HG02610 (cell line): Measurements from ENCODE around the gene NSMCE3.

Experiments
- ATAC-seq: cut with Tn5 transposase; IDR thresholded peaks from one replicate; pipeline ENCODE4 v1.9.1; 2021; ENCODE audit warnings: mild to moderate bottlenecking, moderate library complexity; ENCODE audit not compliant: unreplicated experiment

NSMCE3 gene

DNA sequence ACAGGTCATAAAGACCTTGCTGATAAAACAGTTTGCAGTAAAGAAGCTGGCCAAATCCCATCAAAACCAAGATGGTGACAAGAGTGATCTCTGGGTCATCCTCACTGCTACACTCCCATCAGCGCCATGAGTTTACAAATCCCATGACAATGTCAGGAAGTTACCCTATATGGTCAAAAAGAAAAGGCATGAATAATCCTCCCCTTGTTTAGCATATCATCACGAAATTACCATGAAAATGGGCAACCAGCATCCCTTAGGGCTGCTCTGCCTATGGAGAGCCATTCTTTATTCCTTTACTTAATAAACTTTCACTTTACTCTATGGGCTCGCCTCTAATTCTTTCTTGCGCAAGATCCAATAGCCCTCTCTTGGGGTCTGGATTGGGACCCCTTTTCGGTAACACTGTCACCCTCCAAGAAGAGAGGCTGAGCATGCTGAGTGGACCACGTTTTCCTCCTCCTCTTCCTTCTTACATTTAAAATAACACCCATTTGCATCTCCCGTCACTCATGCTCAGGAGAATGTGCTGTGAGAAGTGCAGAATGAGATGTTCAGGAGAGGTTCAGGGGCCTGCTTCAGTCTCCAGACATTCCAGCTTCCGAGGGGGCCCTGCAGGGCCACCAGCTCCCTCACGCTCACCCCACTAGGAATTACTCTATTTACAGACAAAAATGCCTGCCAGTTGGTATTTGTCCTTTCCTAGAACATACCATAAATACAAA is 47.3 kb downstream of the NSMCE3 start:
- ATAC-seq: no peak

DNA sequence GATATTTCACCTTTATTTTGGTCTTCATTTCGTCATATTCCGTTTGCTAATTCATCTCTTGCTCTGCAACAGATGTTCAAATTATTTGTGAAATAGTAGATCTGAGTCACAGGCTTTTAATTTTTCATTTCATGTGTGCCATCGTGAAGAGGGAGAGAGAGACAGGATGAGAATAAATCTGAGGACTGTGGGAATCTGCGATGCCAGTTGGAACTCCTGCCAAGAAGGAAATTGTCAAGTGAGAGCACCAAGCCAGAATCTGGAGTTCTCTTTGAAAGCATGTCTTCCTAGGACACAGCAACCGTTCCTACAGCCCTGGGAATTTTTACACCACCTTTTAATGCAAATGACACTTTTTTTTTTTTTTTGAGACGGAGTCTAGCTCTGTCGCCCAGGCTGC is 48.8 kb downstream of the NSMCE3 start:
- ATAC-seq: no peak

DNA sequence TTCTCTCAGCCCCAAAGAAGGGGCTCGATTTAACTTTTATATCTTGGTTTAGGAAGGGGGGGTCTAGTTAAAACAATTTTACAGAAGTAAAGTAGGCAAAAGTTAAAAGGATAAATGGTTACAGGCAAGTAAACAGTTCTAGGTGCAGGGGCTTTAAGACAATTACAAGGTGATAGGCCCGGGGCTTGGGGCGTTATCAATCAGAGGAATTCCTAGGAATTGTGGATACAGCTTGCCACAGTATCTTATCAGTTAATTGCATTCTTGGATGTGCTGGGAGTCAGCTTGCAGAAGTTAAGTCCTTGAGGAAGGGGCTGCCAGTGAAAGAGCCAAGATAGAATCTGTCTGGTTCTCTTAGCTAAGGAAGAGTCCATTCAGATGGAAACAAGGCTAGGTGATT is 52.7 kb downstream of the NSMCE3 start:
- no peak for ATAC-seq
